DOHH2 (cell line): ENCODE data around the gene INKA2.

Source experiments
- H3F3A ChIP-seq: fragments of 200-600 bp; sonication (generic), shearing (Covaris generic); 2 replicates; pipeline ENCODE4 v1.6.0; 2016; ENCODE audit warnings: antibody characterized with exemption, mild to moderate bottlenecking; ENCODE audit not compliant: control insufficient read depth, insufficient read depth
- H3K27ac ChIP-seq: fragments of 200-600 bp; sonication (generic); 2 replicates; pipeline ENCODE4 v1.5.1; 2014; ENCODE audit warnings: low read depth, mild to moderate bottlenecking, low read length, moderate library complexity
- H3K27me3 ChIP-seq: fragments of 200-600 bp; sonication (generic); 2 replicates; pipeline ENCODE4 v1.6.1; 2014; ENCODE audit warnings: mild to moderate bottlenecking, low read length, mixed read lengths; ENCODE audit not compliant: control insufficient read depth
- H3K36me3 ChIP-seq: fragments of 200-600 bp; sonication (generic); 2 replicates; pipeline ENCODE4 v1.6.1; 2014; ENCODE audit warnings: mild to moderate bottlenecking, low read length, moderate library complexity, mixed read lengths; ENCODE audit not compliant: control insufficient read depth
- H3K4me1 ChIP-seq: fragments of 200-600 bp; sonication (generic); 2 replicates; pipeline ENCODE4 v1.6.1; 2014; ENCODE audit warnings: mild to moderate bottlenecking, low read length, mixed read lengths; ENCODE audit not compliant: control insufficient read depth
- H3K4me2 ChIP-seq: fragments of 200-600 bp; sonication (generic); 2 replicates; pipeline ENCODE4 v1.6.0; 2014; ENCODE audit warnings: mild to moderate bottlenecking, low read length, moderate library complexity
- H3K4me3 ChIP-seq: fragments of 200-600 bp; sonication (generic); 2 replicates; pipeline ENCODE4 v1.5.1; 2014; ENCODE audit warnings: mild to moderate bottlenecking, low read length, mixed read lengths
- H3K79me2 ChIP-seq: fragments of 200-600 bp; sonication (generic); 2 replicates; pipeline ENCODE4 v1.6.1; 2014; ENCODE audit warnings: mild to moderate bottlenecking, low read length, mixed read lengths; ENCODE audit not compliant: control insufficient read depth
- H3K9me2 ChIP-seq: fragments of 200-600 bp; sonication (generic); replicated peaks from 2 replicates; pipeline ENCODE4 v1.6.1; 2014; ENCODE audit warnings: mild to moderate bottlenecking, low read length, mixed read lengths; ENCODE audit not compliant: control insufficient read depth
- H3K9me3 ChIP-seq: fragments of 200-600 bp; sonication (generic); 2 replicates; pipeline ENCODE4 v1.6.1; 2014; ENCODE audit warnings: antibody characterized with exemption, low read length, mixed read lengths; ENCODE audit not compliant: control insufficient read depth, insufficient read depth
- H4K20me1 ChIP-seq: fragments of 200-600 bp; sonication (generic); 2 replicates; pipeline ENCODE4 v1.6.0; 2014; ENCODE audit warnings: low read depth, mild to moderate bottlenecking, antibody characterized with exemption, low read length, moderate library complexity; ENCODE audit not compliant: control insufficient read depth, insufficient read depth
- EZH2phosphoT487 ChIP-seq: fragments of 200-600 bp; sonication (generic); IDR thresholded peaks from 2 replicates; pipeline ENCODE4 v1.6.1; 2017; ENCODE audit warnings: borderline replicate concordance, mild to moderate bottlenecking, antibody characterized with exemption, low read length, moderate library complexity, mixed read lengths
- TF ChIP-seq, protein P1 (sequence below): fragments of 200-600 bp; sonication (generic); IDR thresholded peaks from one replicate; pipeline ENCODE4 v1.5.1; 2014; ENCODE audit warnings: antibody characterized with exemption, mild to moderate bottlenecking, low read depth, low read length; ENCODE audit not compliant: poor library complexity, severe bottlenecking

Gene INKA2

DNA sequence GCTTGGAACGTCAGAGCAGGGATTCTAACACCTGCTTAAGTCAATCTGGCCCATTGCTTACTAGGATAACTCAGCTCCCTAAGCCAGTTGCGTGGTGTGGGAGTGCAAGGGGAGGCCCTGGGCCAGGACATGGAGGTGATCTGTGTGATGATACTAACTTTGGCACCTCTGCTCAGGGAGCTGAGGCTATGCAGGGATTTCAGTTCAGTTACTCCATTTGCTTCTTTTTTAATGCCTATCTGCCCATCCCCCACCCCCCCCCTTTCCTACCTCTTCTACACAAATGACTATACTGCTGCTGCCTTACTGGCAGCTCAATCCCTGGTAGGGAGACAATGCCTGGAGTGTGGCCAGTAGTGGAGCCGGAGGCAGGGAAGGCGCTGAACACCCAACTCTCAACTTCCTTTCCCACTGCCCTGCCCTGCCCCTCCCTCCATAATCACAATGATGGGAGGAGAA, 19.5 kb downstream of the INKA2 start:
- H3K27me3 ChIP-seq: no peaks in the 10 kb centered on the region
- H3K79me2 ChIP-seq: no peaks in the 10 kb centered on the region
- no peak overlapping the region for H3K4me3 ChIP-seq
- H3K27ac ChIP-seq: no peak overlapping the region
- H3K36me3 ChIP-seq: peaks cover 13% of the 10 kb centered on the region
- H4K20me1 ChIP-seq: no peaks in the 10 kb centered on the region
- no peaks in the 10 kb centered on the region for H3K9me3 ChIP-seq
- H3K4me2 ChIP-seq: no peak overlapping the region
- H3F3A ChIP-seq: peaks cover 12% of the 10 kb centered on the region; the same call in 1 of the 2 replicates
- peaks cover 19% of the 10 kb centered on the region for H3K4me1 ChIP-seq
- TF ChIP-seq, protein P1, sequence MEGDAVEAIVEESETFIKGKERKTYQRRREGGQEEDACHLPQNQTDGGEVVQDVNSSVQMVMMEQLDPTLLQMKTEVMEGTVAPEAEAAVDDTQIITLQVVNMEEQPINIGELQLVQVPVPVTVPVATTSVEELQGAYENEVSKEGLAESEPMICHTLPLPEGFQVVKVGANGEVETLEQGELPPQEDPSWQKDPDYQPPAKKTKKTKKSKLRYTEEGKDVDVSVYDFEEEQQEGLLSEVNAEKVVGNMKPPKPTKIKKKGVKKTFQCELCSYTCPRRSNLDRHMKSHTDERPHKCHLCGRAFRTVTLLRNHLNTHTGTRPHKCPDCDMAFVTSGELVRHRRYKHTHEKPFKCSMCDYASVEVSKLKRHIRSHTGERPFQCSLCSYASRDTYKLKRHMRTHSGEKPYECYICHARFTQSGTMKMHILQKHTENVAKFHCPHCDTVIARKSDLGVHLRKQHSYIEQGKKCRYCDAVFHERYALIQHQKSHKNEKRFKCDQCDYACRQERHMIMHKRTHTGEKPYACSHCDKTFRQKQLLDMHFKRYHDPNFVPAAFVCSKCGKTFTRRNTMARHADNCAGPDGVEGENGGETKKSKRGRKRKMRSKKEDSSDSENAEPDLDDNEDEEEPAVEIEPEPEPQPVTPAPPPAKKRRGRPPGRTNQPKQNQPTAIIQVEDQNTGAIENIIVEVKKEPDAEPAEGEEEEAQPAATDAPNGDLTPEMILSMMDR: no peak
- TF ChIP-seq EZH2phosphoT487: no peak
- H3K9me2 ChIP-seq: no peaks in the 10 kb centered on the region

- Histone ChIP-seq H3K27ac (no peak overlapping the region), H3K79me2 (no peaks in the 10 kb centered on the region), H3K27me3 (no peaks in the 10 kb centered on the region), H3K36me3 (peaks cover 13% of the 10 kb centered on the region), H4K20me1 (no peaks in the 10 kb centered on the region), H3K4me3 (no peak overlapping the region), H3K9me2 (no peaks in the 10 kb centered on the region), H3K4me2 (no peak overlapping the region), H3K4me1 (peaks cover 15% of the 10 kb centered on the region), H3K9me3 (no peaks in the 10 kb centered on the region), H3F3A (peaks cover 18% of the 10 kb centered on the region)
- no peak for TF ChIP-seq EZH2phosphoT487
- TF ChIP-seq, protein P1: no peak
Observed at GRCh38 chr1:111719135-111719534, 20.1 kb downstream of the INKA2 start.

DNA sequence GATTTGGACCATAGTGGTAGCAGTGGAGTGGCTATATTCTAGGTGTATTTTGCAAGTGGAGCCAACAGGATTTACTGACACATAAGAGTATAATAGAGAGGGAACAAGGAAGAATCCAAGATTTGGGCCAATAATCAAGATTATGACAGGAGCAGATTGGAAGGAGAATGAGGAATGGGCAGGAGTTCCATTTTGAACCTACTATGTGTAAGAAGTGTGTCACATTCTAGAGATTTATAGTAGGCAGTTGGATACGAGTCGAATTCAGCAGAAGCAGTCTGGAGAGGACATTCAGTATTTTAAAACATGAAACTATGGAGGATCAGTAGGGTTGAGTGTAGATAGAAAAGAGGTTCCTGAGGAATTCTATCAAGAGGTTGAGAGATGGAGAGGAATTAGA, 21.7 kb downstream of the INKA2 start:
- Histone ChIP-seq H3K36me3 (peaks cover 14% of the 10 kb centered on the region), H3K9me3 (no peaks in the 10 kb centered on the region), H3K4me2 (no peak overlapping the region), H3K9me2 (no peaks in the 10 kb centered on the region), H4K20me1 (no peaks in the 10 kb centered on the region), H3K27ac (no peak overlapping the region), H3K27me3 (no peaks in the 10 kb centered on the region), H3K4me1 (no peaks in the 10 kb centered on the region; the same call in 1 of the 2 replicates), H3K79me2 (no peaks in the 10 kb centered on the region), H3F3A (peaks cover 29% of the 10 kb centered on the region), H3K4me3 (no peak overlapping the region)
- TF ChIP-seq, protein P1: no peak
- no peak for TF ChIP-seq EZH2phosphoT487
